ENCODE data around the gene KRT77. TPM values are rescaled to one million over a fixed set of nuclear protein-coding genes. Genes with fewer than 3 reads are reported as not detected.

The KRT77 gene
- total and polyA plus RNA-seq, 4 donors = not detected

GRCh38 chr12:52648012-52648550, 55.2 kb downstream of the KRT77 start:
- ATAC-seq (ENCODE audit: insufficient read depth, low FRiP score) (no peak), DNase-seq (no peak)
- Histone ChIP-seq H3K36me3 (ENCODE audit: control insufficient read depth in 4 of 4, insufficient read depth in 4 of 4, low read length in 4 of 4) (no peaks in the 10 kb centered on the region), H3K27me3 (ENCODE audit: control insufficient read depth in 3 of 3, insufficient read depth in 3 of 3, low read length in 2 of 3) (peaks cover 0 to 4% (median 0%) of the 10 kb centered on the region in 3 donors), H3K27ac (ENCODE audit: low read depth in 1 of 2, low read length in 1 of 2) (no peak overlapping the region), H3K9ac (ENCODE audit: insufficient read depth in 1 of 2, low read length in 2 of 2) (no peak overlapping the region), H3K9me3 (ENCODE audit: control insufficient read depth in 4 of 4, insufficient read depth in 3 of 4, low read length in 3 of 4) (no peaks in the 10 kb centered on the region), H3K4me1 (ENCODE audit: control insufficient read depth in 5 of 5, insufficient read depth in 5 of 5, low read length in 5 of 5) (no peaks in the 10 kb centered on the region), H3K4me3 (no peak overlapping the region)
- 93 to 95% methylated on average over 8 of the region's 8 CpGs for WGBS, 2 donors
- no peak for TF ChIP-seq CTCF (IDR thresholded peaks at IDR 0.05; ENCODE audit: control extremely low read depth, extremely low read depth)

- no peak for TF ChIP-seq CTCF (IDR thresholded peaks at IDR 0.05; ENCODE audit: control extremely low read depth, extremely low read depth)
- H3K9ac ChIP-seq (ENCODE audit: insufficient read depth in 1 of 2, low read length in 2 of 2) = no peak overlapping the region
- no peak overlapping the region for H3K27ac ChIP-seq (ENCODE audit: low read depth in 1 of 2, low read length in 1 of 2)
- no peaks in the 10 kb centered on the region for H3K36me3 ChIP-seq (ENCODE audit: control insufficient read depth in 4 of 4, insufficient read depth in 4 of 4, low read length in 4 of 4)
- WGBS, 2 donors = 87 to 95% methylated on average over 9 of the region's 9 CpGs
- DNase-seq (no peak), ATAC-seq (ENCODE audit: insufficient read depth, low FRiP score) (no peak)
- H3K27me3 ChIP-seq (ENCODE audit: control insufficient read depth in 3 of 3, insufficient read depth in 3 of 3, low read length in 2 of 3) = peaks cover 0 to 4% (median 0%) of the 10 kb centered on the region in 3 donors
- no peak overlapping the region for H3K4me3 ChIP-seq
- H3K9me3 ChIP-seq (ENCODE audit: control insufficient read depth in 4 of 4, insufficient read depth in 3 of 4, low read length in 3 of 4) = no peaks in the 10 kb centered on the region
- H3K4me1 ChIP-seq (ENCODE audit: control insufficient read depth in 5 of 5, insufficient read depth in 5 of 5, low read length in 5 of 5) = no peaks in the 10 kb centered on the region
Observed at GRCh38 chr12:52647601-52648000, 55.7 kb downstream of the KRT77 start.

DNA sequence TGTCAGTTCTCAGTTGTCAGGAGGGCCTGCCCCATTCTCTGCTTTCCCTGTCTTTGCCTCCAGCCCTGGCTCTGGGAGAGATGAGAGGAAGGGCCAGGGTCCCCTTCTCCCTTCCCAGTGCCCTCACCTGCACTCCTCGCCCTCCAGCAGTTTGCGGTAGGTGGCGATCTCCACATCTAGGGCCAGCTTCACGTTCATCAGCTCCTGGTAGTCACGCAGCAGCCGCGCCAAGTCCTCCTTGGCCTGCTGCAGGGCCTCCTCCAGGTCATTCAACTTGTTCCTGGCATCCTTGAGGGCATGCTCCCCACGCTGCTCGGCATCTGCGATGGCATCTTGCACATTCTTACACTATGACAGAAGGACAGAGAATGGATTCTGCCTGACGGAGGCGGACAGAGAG, 56.7 kb downstream of the KRT77 start:
- no peak for TF ChIP-seq CTCF (IDR thresholded peaks at IDR 0.05; ENCODE audit: control extremely low read depth, extremely low read depth)
- Histone ChIP-seq H3K27ac (ENCODE audit: low read depth in 1 of 2, low read length in 1 of 2) (no peak overlapping the region), H3K9ac (ENCODE audit: insufficient read depth in 1 of 2, low read length in 2 of 2) (no peak overlapping the region), H3K4me3 (no peak overlapping the region), H3K27me3 (ENCODE audit: control insufficient read depth in 3 of 3, insufficient read depth in 3 of 3, low read length in 2 of 3) (peaks cover 0 to 4% (median 0%) of the 10 kb centered on the region in 3 donors), H3K9me3 (ENCODE audit: control insufficient read depth in 4 of 4, insufficient read depth in 3 of 4, low read length in 3 of 4) (no peaks in the 10 kb centered on the region), H3K36me3 (ENCODE audit: control insufficient read depth in 4 of 4, insufficient read depth in 4 of 4, low read length in 4 of 4) (no peaks in the 10 kb centered on the region), H3K4me1 (ENCODE audit: control insufficient read depth in 5 of 5, insufficient read depth in 5 of 5, low read length in 5 of 5) (no peaks in the 10 kb centered on the region)
- ATAC-seq (ENCODE audit: insufficient read depth, low FRiP score) (no peak), DNase-seq (no peak)
- WGBS, 2 donors = 87 to 93% methylated on average over 12 of the region's 12 CpGs

- no peak for TF ChIP-seq CTCF (IDR thresholded peaks at IDR 0.05; ENCODE audit: control extremely low read depth, extremely low read depth)
- WGBS, 2 donors = 71 to 77% methylated on average over 4 of the region's 4 CpGs
- no peaks in the 10 kb centered on the region for H3K9me3 ChIP-seq (ENCODE audit: control insufficient read depth in 4 of 4, insufficient read depth in 3 of 4, low read length in 3 of 4)
- no peak overlapping the region for H3K27ac ChIP-seq (ENCODE audit: low read depth in 1 of 2, low read length in 1 of 2)
- no peak overlapping the region for H3K4me3 ChIP-seq
- no peaks in the 10 kb centered on the region for H3K4me1 ChIP-seq (ENCODE audit: control insufficient read depth in 5 of 5, insufficient read depth in 5 of 5, low read length in 5 of 5)
- H3K36me3 ChIP-seq (ENCODE audit: control insufficient read depth in 4 of 4, insufficient read depth in 4 of 4, low read length in 4 of 4) = no peaks in the 10 kb centered on the region
- no peak for ATAC-seq (ENCODE audit: insufficient read depth, low FRiP score)
- H3K27me3 ChIP-seq (ENCODE audit: control insufficient read depth in 3 of 3, insufficient read depth in 3 of 3, low read length in 2 of 3) = peaks cover 0 to 4% (median 0%) of the 10 kb centered on the region in 3 donors
- DNase-seq = no peak
- no peak overlapping the region for H3K9ac ChIP-seq (ENCODE audit: insufficient read depth in 1 of 2, low read length in 2 of 2)
Observed at GRCh38 chr12:52645982-52646381, 57.3 kb downstream of the KRT77 start.

Data from lung (tissue), 12 donors.